H1 (cell line): Measurements from ENCODE around the gene PHF23. TPM values are rescaled to one million over a fixed set of nuclear protein-coding genes. Genes with fewer than 3 reads are reported as not detected.

Source experiments
- CTCF ChIA-PET: fragments of 300-600 bp; sonication (Branson Sonifier 250); formaldehyde crosslinking; loops from one replicate; lab custom pipeline; 2021; ENCODE audit not compliant: partially characterized antibody; lab: Charles Lee
- POLR2A ChIA-PET: fragments of 300-600 bp; sonication (Branson Sonifier 250); formaldehyde crosslinking; loops from one replicate; lab custom pipeline; 2021; ENCODE audit warnings: inconsistent platforms; ENCODE audit not compliant: partially characterized antibody; lab: Charles Lee
- DNase-seq, 2 experiments: peaks; one replicate each; pipeline versions ENCODE4 v3.0.0 to v3.0.0-alpha.2; 2010 to 2022; ENCODE audit warnings: low spot score in 2 of 2, low read depth in 1 of 2, mixed read lengths in 1 of 2
- FAIRE-seq: peaks from 2 replicates; lab custom pipeline; 2011; peaks lifted over from hg19 to GRCh38; lab: Jason Lieb, UNC
- H2AFZ ChIP-seq: 2 replicates; pipeline ENCODE4 v1.8.1; 2012; ENCODE audit warnings: low read length, inconsistent platforms
- H2AK5ac ChIP-seq: 2 replicates; pipeline ENCODE4 v1.6.1; 2013; ENCODE audit warnings: low read depth, low read length
- H2BK120ac ChIP-seq: replicated peaks from 2 replicates; pipeline ENCODE3; 2013; ENCODE audit warnings: low read depth, low read length, inconsistent platforms
- H2BK12ac ChIP-seq: 2 replicates; pipeline ENCODE4 v1.6.1; 2013; ENCODE audit warnings: low read depth, low read length
- H2BK15ac ChIP-seq: 2 replicates; pipeline ENCODE4 v1.6.1; 2013; ENCODE audit warnings: low read length
- H2BK20ac ChIP-seq: 2 replicates; pipeline ENCODE4 v1.6.1; 2013; ENCODE audit warnings: low read length
- H2BK5ac ChIP-seq: 2 replicates; pipeline ENCODE4 v1.6.1; 2013; ENCODE audit warnings: low read depth, low read length
- H3K14ac ChIP-seq: 2 replicates; pipeline ENCODE4 v1.6.1; 2013; ENCODE audit warnings: inconsistent platforms; ENCODE audit not compliant: insufficient read length
- H3K18ac ChIP-seq: 2 replicates; pipeline ENCODE4 v1.6.1; 2013; ENCODE audit warnings: low read length; ENCODE audit errors: extremely low read depth
- H3K23ac ChIP-seq: 2 replicates; pipeline ENCODE4 v1.6.1; 2013; ENCODE audit warnings: inconsistent platforms; ENCODE audit not compliant: insufficient read length
- H3K23me2 ChIP-seq: 2 replicates; pipeline ENCODE4 v1.6.1; 2013; ENCODE audit warnings: low read depth, low read length
- H3K27ac ChIP-seq: 2 replicates; pipeline ENCODE4 v1.6.1; 2011; ENCODE audit warnings: low read depth, low read length, inconsistent platforms
- H3K27me3 ChIP-seq, 4 experiments: replicated peaks in 1 of 4; 1 replicate in 1 of 4; 2 replicates in 3 of 4; pipeline versions ENCODE4 v1.6.1 to v1.8.1; 2011 to 2013; ENCODE audit warnings: low read length in 3 of 4, mild to moderate bottlenecking in 3 of 4, inconsistent platforms in 2 of 4, mixed read lengths in 2 of 4, moderate library complexity in 1 of 4; ENCODE audit not compliant: control insufficient read depth in 3 of 4, insufficient read depth in 3 of 4; ENCODE audit errors: extremely low read depth in 1 of 4
- H3K36me3 ChIP-seq, 4 experiments: 2 replicates each; pipeline versions ENCODE4 v1.6.1 to v1.8.1; 2011 to 2013; ENCODE audit warnings: mild to moderate bottlenecking in 4 of 4, low read length in 3 of 4, moderate library complexity in 2 of 4, control low read depth in 1 of 4, inconsistent platforms in 1 of 4; ENCODE audit not compliant: insufficient read depth in 4 of 4, control insufficient read depth in 2 of 4
- H3K4ac ChIP-seq: replicated peaks from 2 replicates; pipeline ENCODE3; 2013; ENCODE audit warnings: low read length, low read depth, mixed read lengths, inconsistent platforms; ENCODE audit not compliant: insufficient read length
- H3K4me1 ChIP-seq, 4 experiments: replicated peaks in 1 of 4; 1 replicate in 1 of 4; 2 replicates in 3 of 4; pipeline versions ENCODE4 v1.6.1 to v1.8.1; 2011 to 2013; ENCODE audit warnings: low read length in 3 of 4, inconsistent platforms in 2 of 4, mixed read lengths in 1 of 4; ENCODE audit not compliant: insufficient read depth in 4 of 4, control insufficient read depth in 3 of 4
- H3K4me2 ChIP-seq, 2 experiments: 2 replicates each; pipeline versions ENCODE4 v1.6.1 to v1.8.1; 2011 to 2013; ENCODE audit warnings: low read depth in 2 of 2, low read length in 2 of 2, control low read depth in 1 of 2, inconsistent platforms in 1 of 2, mild to moderate bottlenecking in 1 of 2; ENCODE audit not compliant: insufficient read depth in 1 of 2
- H3K4me3 ChIP-seq, 4 experiments: fragments of 200-600, 300-600 bp in 1 of 4; sonication (generic), shearing (Covaris generic), sonication (Bioruptor Twin) in 1 of 4; 2 replicates each; pipeline versions ENCODE4 v1.5.1 to v1.8.1; 2011 to 2016; ENCODE audit warnings: low read length in 4 of 4, low read depth in 3 of 4, control low read depth in 2 of 4, inconsistent platforms in 2 of 4, mild to moderate bottlenecking in 2 of 4, mixed read lengths in 1 of 4, moderate library complexity in 1 of 4; ENCODE audit not compliant: insufficient read depth in 2 of 4; ENCODE audit errors: extremely low read depth in 1 of 4
- H3K56ac ChIP-seq: replicated peaks from 2 replicates; pipeline ENCODE3; 2013; ENCODE audit warnings: low read depth, mild to moderate bottlenecking, mixed read lengths, low read length, inconsistent platforms; ENCODE audit not compliant: insufficient read length
- H3K79me1 ChIP-seq: 2 replicates; pipeline ENCODE4 v1.6.1; 2013; ENCODE audit warnings: low read depth, low read length, control low read depth
- H3K79me2 ChIP-seq, 2 experiments: 2 replicates each; pipeline versions ENCODE4 v1.6.1 to v1.8.1; 2012 to 2013; ENCODE audit warnings: low read length in 2 of 2, mild to moderate bottlenecking in 2 of 2, inconsistent platforms in 1 of 2; ENCODE audit not compliant: insufficient read depth in 2 of 2, control insufficient read depth in 1 of 2
- H3K9ac ChIP-seq, 4 experiments: replicated peaks in 1 of 4; 1 replicate in 1 of 4; 2 replicates in 3 of 4; pipeline versions ENCODE4 v1.6.1 to v1.8.1; 2011 to 2013; ENCODE audit warnings: low read depth in 3 of 4, low read length in 3 of 4, control low read depth in 2 of 4, mild to moderate bottlenecking in 2 of 4, moderate library complexity in 2 of 4, inconsistent platforms in 1 of 4; ENCODE audit errors: extremely low read depth in 1 of 4
- H3K9me3 ChIP-seq, 2 experiments: 2 replicates each; pipeline versions ENCODE4 v1.6.1 to v1.8.1; 2012 to 2013; ENCODE audit warnings: mild to moderate bottlenecking in 2 of 2, moderate library complexity in 2 of 2, control low read depth in 1 of 2, inconsistent platforms in 1 of 2, low read depth in 1 of 2, low read length in 1 of 2, mixed read lengths in 1 of 2; ENCODE audit not compliant: insufficient read depth in 2 of 2
- H4K20me1 ChIP-seq, 2 experiments: replicated peaks in 1 of 2; 2 replicates each; pipeline versions ENCODE3 to v1.8.1; 2011 to 2013; ENCODE audit warnings: inconsistent platforms in 2 of 2, low read length in 2 of 2, mild to moderate bottlenecking in 1 of 2; ENCODE audit not compliant: insufficient read depth in 2 of 2, control insufficient read depth in 1 of 2
- H4K5ac ChIP-seq: 2 replicates; pipeline ENCODE4 v1.6.1; 2013; ENCODE audit warnings: low read length, low read depth, mixed read lengths, inconsistent platforms; ENCODE audit not compliant: insufficient read length
- H4K8ac ChIP-seq: 2 replicates; pipeline ENCODE4 v1.8.0; 2013; ENCODE audit warnings: mild to moderate bottlenecking, moderate library complexity, low read length, inconsistent platforms; ENCODE audit not compliant: insufficient read depth; ENCODE audit errors: extremely low read depth
- H4K91ac ChIP-seq: replicated peaks from 2 replicates; pipeline ENCODE3; 2013; ENCODE audit warnings: low read length, mixed read lengths, inconsistent platforms; ENCODE audit not compliant: insufficient read length
- POLR2AphosphoS5 ChIP-seq: IDR thresholded peaks from 2 replicates; pipeline ENCODE4 v1.6.1; 2011; ENCODE audit warnings: low read depth, low read length
- SP2 ChIP-seq: IDR thresholded peaks from 2 replicates; pipeline ENCODE4 v1.6.1; 2012; ENCODE audit warnings: mild to moderate bottlenecking, low read length, inconsistent platforms
- WGBS, 2 experiments: shearing (Covaris generic) in 1 of 2; methylation state at CpG; one replicate each; pipeline versions ENCODE4 v1.1.6 to v1.1.7; 2013 to 2015; ENCODE audit warnings: low lambda C conversion rate in 2 of 2, mixed read lengths in 2 of 2, inconsistent platforms in 1 of 2, low coverage in 1 of 2, missing lambda C conversion rate in 1 of 2; ENCODE audit not compliant: insufficient replicate concordance in 2 of 2, insufficient coverage in 1 of 2, insufficient read length in 1 of 2; ENCODE audit errors: extremely low coverage in 1 of 2, missing lambda C conversion rate in 1 of 2; 5-methylcytosine and 5-hydroxymethylcytosine counted together
- polyA plus RNA-seq, 7 experiments: library from polyadenylated mRNA; depleted of rRNA in 3 of 7; stranded (reverse) in 5 of 7; unstranded in 2 of 7; fragments of >200 nt in 5 of 7; fragments of 200-250 nt in 2 of 7; gene quantifications; 1 replicate in 5 of 7; 2 replicates in 1 of 7; 4 replicates in 1 of 7; pipeline versions ENCODE4 v1.2.1 to v1.2.3, GENCODE V29; 2011 to 2013; ENCODE audit warnings: missing spikeins in 2 of 7, mixed read lengths in 2 of 7
- total RNA-seq: library from RNA; stranded (reverse); fragmentation: NEBNext Ultra II Directional; extraction: Animal tissue kit (Norgen Biotek cat#: 25700); gene quantifications from 2 replicates; pipeline ENCODE4 v1.2.1, GENCODE V29; 2021
- TF ChIP-seq, protein P1 (sequence below): IDR thresholded peaks from 2 replicates; pipeline ENCODE4 v1.6.1; 2012; ENCODE audit warnings: inconsistent platforms

The PHF23 gene
- total and polyA plus RNA-seq, 2 of the 8 experiments (the other 6 are each of a cell fraction or from before 2014, with no cell fraction given), result 47.5 to 62.8 TPM

GRCh38 chr17:7236808-7237207 lies 2.4 kb downstream of the PHF23 start:
- peaks cover 15 to 36% (median 22%) of the 10 kb centered on the region in 4 experiments; a peak in 6 of 8 replicates for H3K36me3 ChIP-seq
- TF ChIP-seq POLR2AphosphoS5 (no peak), SP2 (no peak)
- TF ChIP-seq, protein P1, sequence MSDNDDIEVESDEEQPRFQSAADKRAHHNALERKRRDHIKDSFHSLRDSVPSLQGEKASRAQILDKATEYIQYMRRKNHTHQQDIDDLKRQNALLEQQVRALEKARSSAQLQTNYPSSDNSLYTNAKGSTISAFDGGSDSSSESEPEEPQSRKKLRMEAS, result no peak
- H3K18ac ChIP-seq, result no peak overlapping the region
- 0 out of 2 replicates have a peak overlapping the region, but pooled peaks have one; percentile 41 for H4K8ac ChIP-seq
- no peak overlapping the region for H2BK20ac ChIP-seq
- WGBS, 2 experiments, result 92 to 100% methylated on average over 1 to 6 of the region's 6 CpGs
- H2AK5ac ChIP-seq, result no peak overlapping the region
- H4K20me1 ChIP-seq, result peaks cover 16 to 27% of the 10 kb centered on the region in 2 experiments
- H3K9me3 ChIP-seq, result no peaks in the 10 kb centered on the region
- FAIRE-seq, result no peak
- peaks cover 5 to 24% (median 12%) of the 10 kb centered on the region in 4 experiments for H3K4me1 ChIP-seq
- no peak overlapping the region for H2AFZ ChIP-seq
- ChIA-PET POLR2A (interaction anchor here (1.2 to 19.7 kb wide), 9 partner anchors 12 to 352 kb away, joined by 3 to 386 read pairs (median 22); partner anchors contain the start of genes ACADVL, CLDN7, CTDNEP1 and DLG4), CTCF (interaction anchor here (0.7 to 6.4 kb wide), 4 partner anchors 16 to 215 kb away, joined by 3 to 46 read pairs (median 4); partner anchors contain the start of genes ACADVL and DLG4)
- peaks cover 12% of the 10 kb centered on the region for H3K79me1 ChIP-seq
- H3K23me2 ChIP-seq, result peaks cover 7% of the 10 kb centered on the region; the same call in 1 of the 2 replicates
- H3K79me2 ChIP-seq, result peaks cover 12 to 68% of the 10 kb centered on the region in 2 experiments
- no peak overlapping the region for H2BK120ac ChIP-seq
- H3K4ac ChIP-seq, result no peak overlapping the region
- H2BK12ac ChIP-seq, result no peak overlapping the region
- H3K23ac ChIP-seq, result no peak overlapping the region
- H3K4me3 ChIP-seq, result peak overlapping the region in 1 of 4 experiments; percentile 95; a peak in 2 of 8 replicates
- H3K9ac ChIP-seq, result no peak overlapping the region
- DNase-seq, result no peak
- peak overlapping the region; percentile 74 to 77; a peak in 3 of 4 replicates for H3K4me2 ChIP-seq
- H3K27me3 ChIP-seq, result no peaks in the 10 kb centered on the region
- H2BK5ac ChIP-seq, result no peak overlapping the region
- H3K27ac ChIP-seq, result no peak overlapping the region
- H3K14ac ChIP-seq, result no peak overlapping the region
- H3K56ac ChIP-seq, result no peak overlapping the region
- no peak overlapping the region for H4K5ac ChIP-seq
- H4K91ac ChIP-seq, result no peak overlapping the region
- H2BK15ac ChIP-seq, result no peak overlapping the region
